H1 (cell line): ENCODE data around the gene RILP. TPM values are rescaled to one million over a fixed set of nuclear protein-coding genes. Genes with fewer than 3 reads are reported as not detected.
A peak's percentile ranks its signal among the peaks of the same experiment; 100 is the strongest.

Experiments
- BACH1 ChIP-seq: IDR thresholded peaks from 2 replicates; pipeline ENCODE4 v1.6.1; 2012; ENCODE audit warnings: low read length, improper control_type of control experiment
- BCL11A ChIP-seq, 2 experiments: IDR thresholded peaks; one replicate each; pipeline ENCODE4 v1.6.1; 2011; ENCODE audit warnings: low read depth in 2 of 2, low read length in 2 of 2, mild to moderate bottlenecking in 2 of 2
- BRCA1 ChIP-seq: IDR thresholded peaks from 2 replicates; pipeline ENCODE4 v1.6.1; 2012; ENCODE audit warnings: low read depth, low read length, improper control_type of control experiment
- CHD1 ChIP-seq: IDR thresholded peaks from 2 replicates; pipeline ENCODE4 v1.6.1; 2012; ENCODE audit warnings: low read depth, low read length, improper control_type of control experiment
- CREB1 ChIP-seq: IDR thresholded peaks from 2 replicates; pipeline ENCODE4 v1.6.1; 2012; ENCODE audit warnings: inconsistent platforms
- E2F6 ChIP-seq: IDR thresholded peaks from 2 replicates; pipeline ENCODE4 v1.6.1; 2012; ENCODE audit warnings: inconsistent platforms
- EZH2 ChIP-seq: fragments of 200-600 bp; sonication (generic); IDR thresholded peaks from 2 replicates; pipeline ENCODE4 v1.7.1; 2012; ENCODE audit warnings: low read depth, mild to moderate bottlenecking, moderate library complexity, low read length, inconsistent platforms; ENCODE audit not compliant: severe bottlenecking
- JUND ChIP-seq: IDR thresholded peaks from 2 replicates; pipeline ENCODE4 v1.6.1; 2011; ENCODE audit warnings: mild to moderate bottlenecking, improper control_type of control experiment, low read length
- KDM4A ChIP-seq: IDR thresholded peaks from one replicate; pipeline ENCODE4 v1.7.1; 2012; ENCODE audit warnings: low read depth, mild to moderate bottlenecking, moderate library complexity, low read length, inconsistent platforms; ENCODE audit not compliant: severe bottlenecking
- MAX ChIP-seq: IDR thresholded peaks from 2 replicates; pipeline ENCODE4 v1.6.1; 2012; ENCODE audit warnings: inconsistent platforms
- NRF1 ChIP-seq: IDR thresholded peaks from 2 replicates; pipeline ENCODE4 v1.6.1; 2011; ENCODE audit warnings: mild to moderate bottlenecking, low read depth, low read length, improper control_type of control experiment
- POLR2AphosphoS5 ChIP-seq: IDR thresholded peaks from 2 replicates; pipeline ENCODE4 v1.6.1; 2011; ENCODE audit warnings: low read depth, low read length
- POU5F1 ChIP-seq: IDR thresholded peaks from 2 replicates; pipeline ENCODE4 v1.6.1; 2011; ENCODE audit warnings: low read depth, mild to moderate bottlenecking, low read length, moderate library complexity
- RXRA ChIP-seq: IDR thresholded peaks from 2 replicates; pipeline ENCODE4 v1.6.1; 2011; ENCODE audit warnings: low read depth, mild to moderate bottlenecking, low read length, moderate library complexity; ENCODE audit not compliant: insufficient read depth
- SP1 ChIP-seq: IDR thresholded peaks from 2 replicates; pipeline ENCODE4 v1.6.1; 2011; ENCODE audit warnings: low read depth, low read length
- SP2 ChIP-seq: IDR thresholded peaks from 2 replicates; pipeline ENCODE4 v1.6.1; 2012; ENCODE audit warnings: mild to moderate bottlenecking, low read length, inconsistent platforms
- SP4 ChIP-seq: IDR thresholded peaks from 2 replicates; pipeline ENCODE4 v1.6.1; 2012; ENCODE audit warnings: low read length, inconsistent platforms
- TAF7 ChIP-seq: optimal IDR thresholded peaks from 2 replicates; pipeline ENCODE3; 2011; ENCODE audit warnings: low read depth, mild to moderate bottlenecking, inconsistent platforms, low read length, moderate library complexity, borderline replicate concordance
- TCF12 ChIP-seq: IDR thresholded peaks from 2 replicates; pipeline ENCODE4 v1.6.1; 2011; ENCODE audit warnings: low read depth, mild to moderate bottlenecking, low read length
- TEAD4 ChIP-seq: IDR thresholded peaks from 2 replicates; pipeline ENCODE4 v1.6.1; 2012; ENCODE audit warnings: low read depth, low read length, inconsistent platforms, mixed read lengths
- polyA plus RNA-seq, 7 experiments: library from polyadenylated mRNA; depleted of rRNA in 3 of 7; stranded (reverse) in 5 of 7; unstranded in 2 of 7; fragments of >200 nt in 5 of 7; fragments of 200-250 nt in 2 of 7; gene quantifications; 1 replicate in 5 of 7; 2 replicates in 1 of 7; 4 replicates in 1 of 7; pipeline versions ENCODE4 v1.2.1 to v1.2.3, GENCODE V29; 2011 to 2013; ENCODE audit warnings: missing spikeins in 2 of 7, mixed read lengths in 2 of 7
- total RNA-seq: library from RNA; stranded (reverse); fragmentation: NEBNext Ultra II Directional; extraction: Animal tissue kit (Norgen Biotek cat#: 25700); gene quantifications from 2 replicates; pipeline ENCODE4 v1.2.1, GENCODE V29; 2021
- TF ChIP-seq, protein P1 (sequence below): IDR thresholded peaks from 2 replicates; pipeline ENCODE4 v1.6.1; 2012; ENCODE audit warnings: low read length, inconsistent platforms

The RILP gene
- total and polyA plus RNA-seq, 2 of the 8 experiments (the other 6 are each of a cell fraction or from before 2014, with no cell fraction given), result 6.8 to 7.2 TPM

- TF ChIP-seq EZH2, result no peak
- no peak; the same call in 1 of the 2 replicates for TF ChIP-seq E2F6
- 0 out of 2 replicates have a peak, but pooled peaks have one; percentile 69 for TF ChIP-seq SP4
- TF ChIP-seq SP2, result no peak
- TF ChIP-seq BACH1, result peak; percentile 56
- no peak for TF ChIP-seq NRF1
- TF ChIP-seq, protein P1, sequence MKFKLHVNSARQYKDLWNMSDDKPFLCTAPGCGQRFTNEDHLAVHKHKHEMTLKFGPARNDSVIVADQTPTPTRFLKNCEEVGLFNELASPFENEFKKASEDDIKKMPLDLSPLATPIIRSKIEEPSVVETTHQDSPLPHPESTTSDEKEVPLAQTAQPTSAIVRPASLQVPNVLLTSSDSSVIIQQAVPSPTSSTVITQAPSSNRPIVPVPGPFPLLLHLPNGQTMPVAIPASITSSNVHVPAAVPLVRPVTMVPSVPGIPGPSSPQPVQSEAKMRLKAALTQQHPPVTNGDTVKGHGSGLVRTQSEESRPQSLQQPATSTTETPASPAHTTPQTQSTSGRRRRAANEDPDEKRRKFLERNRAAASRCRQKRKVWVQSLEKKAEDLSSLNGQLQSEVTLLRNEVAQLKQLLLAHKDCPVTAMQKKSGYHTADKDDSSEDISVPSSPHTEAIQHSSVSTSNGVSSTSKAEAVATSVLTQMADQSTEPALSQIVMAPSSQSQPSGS, result no peak
- TF ChIP-seq TEAD4, result no peak
- TF ChIP-seq RXRA, result no peak
- no peak for TF ChIP-seq BCL11A (IDR thresholded peaks at IDR 0.05; ENCODE audit: low read depth in 2 of 2, low read length in 2 of 2)
- no peak for TF ChIP-seq CHD1
- TF ChIP-seq JUND, result no peak
- TF ChIP-seq KDM4A, result peak; percentile 88
- TF ChIP-seq MAX, result no peak
- no peak for TF ChIP-seq TCF12
- no peak for TF ChIP-seq POU5F1
- TF ChIP-seq POLR2AphosphoS5, result no peak
- TF ChIP-seq BRCA1, result no peak
- no peak for TF ChIP-seq TAF7
- no peak for TF ChIP-seq CREB1
- no peak for TF ChIP-seq SP1
Observed at GRCh38 chr17:1648173-1648962, 1.3 kb downstream of the RILP start (continued).
